Heart right ventricle (tissue), 16 donors: ENCODE results near the gene PPP3R1. TPM values are rescaled to one million over a fixed set of nuclear protein-coding genes. Genes with fewer than 3 reads are reported as not detected.
A peak's percentile ranks its signal among the peaks of the same experiment; 100 is the strongest.

ENCODE experiments used
- ATAC-seq, 8 donors: fragments of 200-7000 bp; cut with Tn5 transposase; one replicate each; pipeline ENCODE4 v1.9.1; 2020; ENCODE audit warnings: mild to moderate bottlenecking in 8 of 8, moderate library complexity in 8 of 8, moderate number of reproducible peaks in 1 of 8
- DNase-seq, 2 donors: peaks; one replicate each; pipeline ENCODE4 v3.0.0-alpha.2; 2020
- H3K27ac ChIP-seq, 10 donors: fragments of 200-600 bp; sonication (generic) in 2 of 10; one replicate each; pipeline versions ENCODE4 v1.5.0 to v1.8.0; 2020 to 2022; ENCODE audit warnings: mild to moderate bottlenecking in 3 of 10
- H3K27me3 ChIP-seq, 7 donors: fragments of 200-600 bp; one replicate each; pipeline ENCODE4 v1.8.0; 2021 to 2022; ENCODE audit warnings: mild to moderate bottlenecking in 2 of 7
- H3K36me3 ChIP-seq, 9 donors: fragments of 200-600 bp; sonication (generic) in 1 of 9; one replicate each; pipeline versions ENCODE4 v1.5.0 to v1.8.0; 2020 to 2022; ENCODE audit warnings: mild to moderate bottlenecking in 2 of 9
- H3K4me1 ChIP-seq, 9 donors: fragments of 200-600 bp; sonication (generic) in 1 of 9; one replicate each; pipeline versions ENCODE4 v1.5.0 to v1.8.0; 2020 to 2022; ENCODE audit warnings: mild to moderate bottlenecking in 4 of 9
- H3K4me3 ChIP-seq, 10 donors: fragments of 200-600 bp; sonication (generic) in 2 of 10; one replicate each; pipeline versions ENCODE4 v1.5.0 to v1.8.0; 2020 to 2022; ENCODE audit warnings: mild to moderate bottlenecking in 7 of 10, moderate library complexity in 2 of 10
- H3K9me3 ChIP-seq, 11 donors: fragments of 200-600 bp in 10 of 11; sonication (generic) in 2 of 11; one replicate each; pipeline versions ENCODE4 v1.5.0 to v1.8.0; 2013 to 2022; ENCODE audit warnings: mild to moderate bottlenecking in 2 of 11, control low read depth in 1 of 11, moderate library complexity in 1 of 11
- CTCF ChIP-seq, 9 donors: fragments of 200-600 bp; sonication (generic) in 2 of 9; IDR thresholded peaks; one replicate each; pipeline versions ENCODE4 v1.5.0 to v1.8.0; 2021 to 2022; ENCODE audit warnings: antibody characterized with exemption in 9 of 9, mild to moderate bottlenecking in 5 of 9, moderate library complexity in 1 of 9
- WGBS, 2 donors: extraction: QIAGEN DNeasy Blood & Tissue Kit; methylation state at CpG; one replicate each; pipeline ENCODE4 v1.1.7; 2013; ENCODE audit warnings: inconsistent platforms in 1 of 2; 5-methylcytosine and 5-hydroxymethylcytosine counted together
- intact Hi-C, 10 donors: fragments of 100-400 bp; cut with DNase I; formaldehyde crosslinking; loops; one replicate each; pipeline versions ENCODE4 v1.11.1 to v1.14.2; 2022
- polyA plus RNA-seq, 2 donors: library from polyadenylated mRNA; stranded (reverse); fragments of 200-250 nt; gene quantifications; one replicate each; pipeline ENCODE4 v1.2.3, GENCODE V29; 2013
- total RNA-seq, 10 donors: library from RNA; stranded (reverse); fragmentation: NEBNext Ultra II Directional in 3 of 10; extraction: Animal tissue kit (Norgen Biotek cat#: 25700) in 3 of 10; gene quantifications; one replicate each; pipeline versions ENCODE4 v1.2.1 to v1.2.4, GENCODE V29; 2021 to 2023
- donor health status: Arrhythmogenic right ventricular cardiomyopathy.
- donor health status: ischemic (EF 13 %, LVEDD 7.1; RV severe dilation, severe dysfunction).
- donor health status: healthy with polysubstance abuse.
- donor health status: DM: no; HTN: yes; CAD: no.
- donor health status: DM: no; HTN: no; CAD: no.
- donor health status: ischemic (EF 25% LVEDD 6.9; RV normal size, moderate dysfunction).
- donor health status: ischemic (EF 25% LVEDD 5.7; RV mildly dilated, moderate dysfunction).
- donor health status: healthy.
- donor health status: DM: yes; HTN: yes; CAD: no.
- donor health status: Ischemic cardiomyopathy.
- donor health status: ischemic (EF 35%, LVEDD 5.7; RV mildly dilated, moderate dysfunction).
- donor health status: nonischemic (EF 11% LVEDD 7.7; RV severe dilation, severe dysfunction).
- donor health status: DM: yes; HTN: yes; CAD: no.
- donor health status: PGD.
- donor health status: ischemic (EF 29% LVEDD 5.4; RV normal size, mild dysfunction).
- donor health status: nonischemic (EF 23%, LVEDD 6.1; RV moderate dilation, normal function).

Gene PPP3R1
- total and polyA plus RNA-seq, 12 donors: 8.4 to 46.1 (median 38.6) TPM

GRCh38 chr2:68251855-68252399 lies 405 bp downstream of the PPP3R1 start:
- no peak for TF ChIP-seq CTCF (IDR thresholded peaks at IDR 0.05)
- peak in 1 of 2 donors; percentile 47 for DNase-seq
- Histone ChIP-seq H3K9me3 (no peaks in the 10 kb centered on the region), H3K36me3 (no peaks in the 10 kb centered on the region), H3K27ac (peak overlapping the region; percentile 85 to 99 (median 93)), H3K27me3 (no peaks in the 10 kb centered on the region), H3K4me3 (peak overlapping the region; percentile 42 to 83 (median 76)), H3K4me1 (peaks cover 6 to 68% (median 54%) of the 10 kb centered on the region in 9 donors)
- intact Hi-C loops: loop anchor here in 7 of 10 donors (1.0 to 10.0 kb wide), 12 partner anchors 35 to 193 kb away; partner anchors contain the start of genes PNO1 (in 7 of the 7) and CNRIP1 (in 2 of the 7)
- 0 to 1% methylated on average over 56 to 78 of the region's 78 CpGs for WGBS, 2 donors
- ATAC-seq: no peak

DNA sequence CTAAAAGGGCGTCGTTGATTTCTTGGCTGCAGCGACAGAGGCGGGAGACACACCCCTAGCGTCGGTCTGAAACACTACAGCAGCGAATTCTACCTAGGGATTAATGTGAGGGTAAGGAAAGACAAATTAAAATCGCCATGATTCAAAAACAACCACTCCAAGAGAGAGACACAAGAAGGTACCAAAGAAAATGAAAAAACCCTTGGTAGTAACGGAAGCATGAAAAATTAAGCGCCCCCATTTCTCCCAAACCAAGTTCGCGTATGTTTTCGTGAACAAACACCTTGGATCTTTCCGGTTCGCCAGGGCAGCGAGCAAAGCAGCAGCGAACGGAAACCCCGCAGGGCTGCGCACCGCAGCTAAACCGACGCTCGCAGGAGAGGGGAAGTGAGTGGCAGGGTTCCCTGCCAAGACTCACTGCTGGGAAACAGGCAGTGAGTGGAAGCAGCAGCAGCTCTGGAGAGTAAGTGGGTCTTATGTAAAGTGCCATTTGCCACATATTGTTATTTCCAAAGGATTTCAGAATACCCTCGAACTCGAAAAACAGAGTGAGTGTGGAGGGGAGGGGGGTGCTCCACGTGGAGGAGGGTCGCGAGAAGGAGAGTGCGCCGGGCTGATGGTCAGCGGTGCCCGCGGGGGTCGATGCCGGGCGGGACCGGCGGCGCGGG lies 1.0 kb downstream of the PPP3R1 start:
- peaks cover 6 to 74% (median 59%) of the 10 kb centered on the region in 9 donors for H3K4me1 ChIP-seq
- intact Hi-C loops: loop anchor here in 6 of 10 donors (2.0 to 10.0 kb wide), 10 partner anchors 34 to 193 kb away; partner anchors contain the start of genes PNO1 (in 4 of the 6) and CNRIP1 (in 1 of the 6)
- peak in 8 of 9 donors; percentile 50 to 80 (median 71) for TF ChIP-seq CTCF (IDR thresholded peaks at IDR 0.05)
- H3K27ac ChIP-seq: peak overlapping the region; percentile 85 to 99 (median 93)
- peak overlapping the region; percentile 54 to 83 (median 76) for H3K4me3 ChIP-seq
- peak; percentile 42 to 73 (median 64) for ATAC-seq
- no peaks in the 10 kb centered on the region for H3K27me3 ChIP-seq
- no peaks in the 10 kb centered on the region for H3K9me3 ChIP-seq
- peak; percentile 45 to 76 for DNase-seq
- WGBS, 2 donors: 0% methylated on average over 29 to 41 of the region's 41 CpGs
- no peaks in the 10 kb centered on the region for H3K36me3 ChIP-seq

GRCh38 chr2:68250652-68251186 lies 1.6 kb downstream of the PPP3R1 start:
- ATAC-seq: no peak
- no peak for DNase-seq
- Histone ChIP-seq H3K27me3 (no peaks in the 10 kb centered on the region), H3K9me3 (no peaks in the 10 kb centered on the region), H3K36me3 (no peaks in the 10 kb centered on the region), H3K4me3 (peak overlapping the region in 9 of 10 donors; percentile 60 to 83 (median 77)), H3K27ac (peak overlapping the region in 9 of 10 donors; percentile 85 to 99 (median 93)), H3K4me1 (peaks cover 6 to 74% (median 62%) of the 10 kb centered on the region in 9 donors)
- intact Hi-C loops: loop anchor here in 6 of 10 donors (2.0 to 10.0 kb wide), 10 partner anchors 33 to 194 kb away; partner anchors contain the start of genes PNO1 (in 4 of the 6) and CNRIP1 (in 1 of the 6)
- TF ChIP-seq CTCF (IDR thresholded peaks at IDR 0.05): no peak
- 7 to 10% methylated on average over 15 of the region's 15 CpGs for WGBS, 2 donors

GRCh38 chr2:68250196-68250595 lies 2.1 kb downstream of the PPP3R1 start:
- intact Hi-C loops: loop anchor here in 6 of 10 donors (2.0 to 10.0 kb wide), 10 partner anchors 33 to 195 kb away; partner anchors contain the start of genes PNO1 (in 4 of the 6) and CNRIP1 (in 1 of the 6)
- H3K36me3 ChIP-seq: no peaks in the 10 kb centered on the region
- no peaks in the 10 kb centered on the region for H3K27me3 ChIP-seq
- peak overlapping the region in 9 of 10 donors; percentile 60 to 83 (median 77) for H3K4me3 ChIP-seq
- H3K9me3 ChIP-seq: no peaks in the 10 kb centered on the region
- ATAC-seq: no peak
- DNase-seq: no peak
- TF ChIP-seq CTCF (IDR thresholded peaks at IDR 0.05): no peak
- H3K4me1 ChIP-seq: peaks cover 6 to 74% (median 64%) of the 10 kb centered on the region in 9 donors
- WGBS, 2 donors: 39 to 40% methylated on average over 5 of the region's 5 CpGs
- H3K27ac ChIP-seq: peak overlapping the region in 7 of 10 donors; percentile 93 to 99 (median 94)
